ENCODE results near the gene FBXL15. TPM values are rescaled to one million over a fixed set of nuclear protein-coding genes. Genes with fewer than 3 reads are reported as not detected.
A peak's percentile ranks its signal among the peaks of the same experiment; 100 is the strongest.

The FBXL15 gene
- total and polyA plus RNA-seq, 2 of the 13 experiments (the other 11 are each of a cell fraction or from before 2014, with no cell fraction given): 4.3 to 8.3 TPM

- H3K36me3 ChIP-seq (replicated peaks in 1 of 2; ENCODE audit: control insufficient read depth in 1 of 2, insufficient read depth in 2 of 2, low read length in 2 of 2): peaks cover 1 to 14% of the 10 kb centered on the region in 2 experiments; a peak in 3 of 5 replicates
- POLR2A ChIA-PET: interaction anchor here (1.2 to 5.3 kb wide), 6 partner anchors 11 to 161 kb away, joined by 3 to 135 read pairs (median 16); partner anchors contain the start of genes C10orf95, CUEDC2 and SUFU
- H3K4me3 ChIP-seq (replicated peaks in 1 of 3; ENCODE audit: insufficient read depth in 1 of 3, low read depth in 2 of 3, low read length in 3 of 3): peak overlapping the region in 1 of 3 experiments; percentile 97; a peak in 1 of 6 replicates
- WGBS (ENCODE audit: low lambda C conversion rate): 97% methylated on average over 13 of the region's 13 CpGs
- no peaks in the 10 kb centered on the region for H3K79me2 ChIP-seq (ENCODE audit: insufficient read depth, low read length)
- in situ Hi-C loops (cut with HindIII; ENCODE audit: extremely low pct_ligation_motif_present, low pct_unique_long_range_greater_than_20kb): loop anchor here (5.0 kb wide), 1 partner anchor 39 kb away; no protein-coding TSS in a partner anchor
- peak overlapping the region; percentile 98 for H3K4me2 ChIP-seq (ENCODE audit: low read depth, low read length)
- intact Hi-C loops (cut with micrococcal nuclease; ENCODE audit: unreplicated experiment): loop anchor here (5.0 kb wide), 1 partner anchor 54 kb away; no protein-coding TSS in a partner anchor
- peaks cover 25% of the 10 kb centered on the region for H3K4me1 ChIP-seq (ENCODE audit: insufficient read depth, low read length)
- ATAC-seq (no peak), DNase-seq (ENCODE audit: low spot score) (no peak), FAIRE-seq (no peak)
- H3K9me3 ChIP-seq (ENCODE audit: low read length): no peaks in the 10 kb centered on the region
- H2AFZ ChIP-seq (ENCODE audit: low read length): no peak overlapping the region
- CTCF ChIA-PET (ENCODE audit: low intra/inter-chr PET ratio, low total read pairs): interaction anchor here (1.5 to 1.7 kb wide), 2 partner anchors 55 to 194 kb away, joined by 5 to 8 read pairs; no protein-coding TSS in a partner anchor
- no TSS peak for BruUV-seq (replicated peaks)
- TF ChIP-seq ZFP91 (CRISPR knock-in tag; IDR thresholded peaks at IDR 0.05; ENCODE audit: borderline replicate concordance) (no peak), ADNP (CRISPR knock-in tag; IDR thresholded peaks at IDR 0.05) (no peak), ZNF432 (CRISPR knock-in tag; IDR thresholded peaks at IDR 0.05; ENCODE audit: borderline replicate concordance) (no peak), RFXAP (CRISPR knock-in tag; IDR thresholded peaks at IDR 0.05; ENCODE audit: borderline replicate concordance) (no peak), HOXA3 (CRISPR knock-in tag; IDR thresholded peaks at IDR 0.05) (no peak), FOSL2 (CRISPR knock-in tag; IDR thresholded peaks at IDR 0.05) (no peak)
- peak overlapping the region; percentile 77 for H3K9ac ChIP-seq (ENCODE audit: insufficient read depth, low read depth, low read length)
- H4K20me1 ChIP-seq (ENCODE audit: insufficient read depth, low read length): no peaks in the 10 kb centered on the region
- no peak overlapping the region for H3K27ac ChIP-seq (ENCODE audit: extremely low read length, insufficient read depth, low read length)
- peaks cover 0 to under 1% of the 10 kb centered on the region in 2 experiments; a peak in 1 of 5 replicates for H3K27me3 ChIP-seq (ENCODE audit: control insufficient read depth in 1 of 2, insufficient read depth in 2 of 2, low read length in 2 of 2)
Measured at GRCh38 chr10:102423372-102423968, 2.8 kb downstream of the FBXL15 start.

Measured in HepG2 (cell line).